Liver (tissue), 9 donors: Measurements from ENCODE around the gene TPPP3. TPM values are rescaled to one million over a fixed set of nuclear protein-coding genes. Genes with fewer than 3 reads are reported as not detected.

ENCODE experiments used
- DNase-seq: peaks from one replicate; pipeline ENCODE4 v3.0.0-alpha.2; 2017; ENCODE audit warnings: low spot score
- H3K27ac ChIP-seq, 2 donors: one replicate each; pipeline ENCODE4 v1.7.0; 2013; ENCODE audit warnings: inconsistent platforms in 2 of 2, low read length in 2 of 2, control low read depth in 1 of 2, low read depth in 1 of 2, mild to moderate bottlenecking in 1 of 2
- H3K27me3 ChIP-seq, 4 donors: one replicate each; pipeline versions ENCODE4 v1.6.1 to v1.7.0; 2013; ENCODE audit warnings: low read length in 3 of 4, inconsistent platforms in 1 of 4, mild to moderate bottlenecking in 1 of 4, moderate library complexity in 1 of 4; ENCODE audit not compliant: control insufficient read depth in 4 of 4, insufficient read depth in 4 of 4
- H3K36me3 ChIP-seq, 4 donors: one replicate each; pipeline versions ENCODE4 v1.6.1 to v1.7.0; 2013; ENCODE audit warnings: low read length in 3 of 4, mild to moderate bottlenecking in 3 of 4, low read depth in 1 of 4, moderate library complexity in 1 of 4; ENCODE audit not compliant: control insufficient read depth in 4 of 4, insufficient read depth in 3 of 4
- H3K4me1 ChIP-seq, 4 donors: one replicate each; pipeline versions ENCODE4 v1.6.1 to v1.7.0; 2013; ENCODE audit warnings: low read length in 3 of 4, mild to moderate bottlenecking in 3 of 4, moderate library complexity in 1 of 4; ENCODE audit not compliant: control insufficient read depth in 4 of 4, insufficient read depth in 4 of 4
- H3K4me3 ChIP-seq, 3 donors: one replicate each; pipeline versions ENCODE4 v1.6.1 to v1.7.0; 2013; ENCODE audit warnings: low read length in 3 of 3, control low read depth in 1 of 3, low read depth in 1 of 3, mild to moderate bottlenecking in 1 of 3
- H3K9ac ChIP-seq, 2 donors: one replicate each; pipeline ENCODE4 v1.7.0; 2013; ENCODE audit warnings: low read length in 2 of 2, mild to moderate bottlenecking in 2 of 2, moderate library complexity in 2 of 2, control low read depth in 1 of 2, low read depth in 1 of 2
- H3K9me3 ChIP-seq, 4 donors: one replicate each; pipeline versions ENCODE4 v1.6.1 to v1.7.0; 2013; ENCODE audit warnings: low read length in 3 of 4; ENCODE audit not compliant: control insufficient read depth in 4 of 4
- CTCF ChIP-seq: fragments of 150-350 bp; IDR thresholded peaks from 2 replicates; pipeline ENCODE4 v1.5.1; 2017; ENCODE audit warnings: improper control_type of control experiment, low read depth, low read length; ENCODE audit not compliant: missing input control
- FOXA1 ChIP-seq: IDR thresholded peaks from 2 replicates; pipeline ENCODE4 v1.6.1; 2016; ENCODE audit warnings: antibody characterized with exemption
- FOXA2 ChIP-seq: IDR thresholded peaks from 2 replicates; pipeline ENCODE4 v1.6.1; 2016; ENCODE audit warnings: antibody characterized with exemption
- HNF4A ChIP-seq, 2 donors: conservative IDR thresholded peaks; 2 replicates each; pipeline ENCODE4 v1.6.1; 2016; ENCODE audit warnings: antibody characterized with exemption in 2 of 2, mild to moderate bottlenecking in 2 of 2
- HNF4G ChIP-seq: IDR thresholded peaks from 2 replicates; pipeline ENCODE4 v1.6.1; 2016; ENCODE audit warnings: antibody characterized with exemption
- NR2F2 ChIP-seq: IDR thresholded peaks from 2 replicates; pipeline ENCODE4 v1.6.1; 2016; ENCODE audit warnings: antibody characterized with exemption
- RAD21 ChIP-seq, 2 donors: IDR thresholded peaks; 2 replicates each; pipeline ENCODE4 v1.6.1; 2016; ENCODE audit warnings: antibody characterized with exemption in 2 of 2, mild to moderate bottlenecking in 2 of 2
- RXRA ChIP-seq, 2 donors: IDR thresholded peaks; 2 replicates each; pipeline ENCODE4 v1.6.1; 2017 to 2018; ENCODE audit warnings: antibody characterized with exemption in 2 of 2, mild to moderate bottlenecking in 1 of 2
- ZBTB33 ChIP-seq: IDR thresholded peaks from 2 replicates; pipeline ENCODE4 v1.6.1; 2016; ENCODE audit warnings: antibody characterized with exemption
- WGBS: extraction: QIAGEN DNeasy Blood & Tissue Kit; methylation state at CpG from one replicate; pipeline ENCODE4 v1.1.7; 2013; 5-methylcytosine and 5-hydroxymethylcytosine counted together
- polyA plus RNA-seq, 2 donors: library from polyadenylated mRNA; stranded (reverse) in 1 of 2; unstranded in 1 of 2; fragments of 200-250 nt in 1 of 2; fragments of >200 nt in 1 of 2; fragmentation: Nextera tagmentation in 1 of 2; extraction: Ambion mirVana in 1 of 2; gene quantifications; one replicate each; pipeline versions ENCODE4 v1.2.1 to v1.2.3, GENCODE V29; 2013 to 2015
- total RNA-seq, 2 donors: library from RNA; depleted of rRNA; stranded (reverse); fragments of >200 nt; gene quantifications; one replicate each; pipeline ENCODE4 v1.2.3, GENCODE V29; 2014
- donor health status: healthy.
- donor health status: healthy.
- donor health status: healthy.
- donor health status: healthy.
- donor health status: healthy.

Gene TPPP3
- total and polyA plus RNA-seq, 4 donors = 0.28 to 0.84 (median 0.55) TPM

DNA sequence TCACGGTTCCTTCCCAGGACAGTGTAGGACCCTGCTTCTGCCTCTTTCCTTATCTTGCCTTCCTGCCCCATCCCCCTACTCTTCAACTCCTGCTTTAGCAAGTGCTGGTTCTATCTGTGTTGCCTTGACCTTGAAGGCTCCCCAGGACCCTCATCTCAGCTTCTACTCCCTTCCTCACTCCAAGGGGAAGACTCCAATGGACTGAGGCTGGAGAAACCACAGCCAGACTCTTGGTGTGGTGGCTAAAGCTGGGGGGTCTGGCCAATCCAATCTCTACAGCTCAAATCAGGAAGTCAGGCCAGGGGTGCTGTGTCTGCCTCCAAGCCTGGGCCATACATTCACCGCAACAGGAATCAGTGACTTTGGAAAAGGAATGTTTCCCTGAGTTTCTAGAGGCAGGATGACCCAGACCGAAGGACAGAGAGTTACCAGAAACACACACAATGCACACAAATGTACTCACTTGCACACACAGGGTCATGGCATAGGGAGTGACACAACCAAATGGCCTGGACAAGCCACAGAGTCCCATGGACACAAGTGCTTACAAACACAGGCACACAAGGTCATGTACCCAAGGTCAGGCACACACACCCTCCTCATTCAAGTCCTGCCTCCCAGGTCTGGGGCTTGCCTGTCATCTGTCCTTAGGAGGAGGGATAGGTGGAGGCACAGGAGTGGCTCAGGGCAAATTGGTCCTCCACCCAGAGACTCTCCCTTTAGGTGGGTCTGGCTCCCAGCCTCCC is 35.9 kb upstream of the TPPP3 start:
- H3K4me3 ChIP-seq = no peak overlapping the region
- no peaks in the 10 kb centered on the region for H3K36me3 ChIP-seq
- no peak for DNase-seq
- 88% methylated on average over 3 of the region's 3 CpGs for WGBS
- H3K27ac ChIP-seq = no peak overlapping the region
- no peaks in the 10 kb centered on the region for H3K9me3 ChIP-seq
- no peak overlapping the region for H3K9ac ChIP-seq
- H3K27me3 ChIP-seq = peaks cover 0 to 4% (median 0%) of the 10 kb centered on the region in 4 donors
- no peak for TF ChIP-seq NR2F2
- TF ChIP-seq CTCF = no peak
- TF ChIP-seq FOXA1 = no peak
- TF ChIP-seq HNF4G = no peak
- TF ChIP-seq FOXA2 = no peak
- no peak for TF ChIP-seq ZBTB33
- TF ChIP-seq RXRA (IDR thresholded peaks at IDR 0.05) = peak; percentile 34 to 44
- TF ChIP-seq RAD21 (IDR thresholded peaks at IDR 0.05) = no peak
- peak in 1 of 2 donors; percentile 7 for TF ChIP-seq HNF4A (conservative IDR thresholded peaks at IDR 0.05)
- peaks cover 13 to 42% (median 38%) of the 10 kb centered on the region in 4 donors for H3K4me1 ChIP-seq

DNA sequence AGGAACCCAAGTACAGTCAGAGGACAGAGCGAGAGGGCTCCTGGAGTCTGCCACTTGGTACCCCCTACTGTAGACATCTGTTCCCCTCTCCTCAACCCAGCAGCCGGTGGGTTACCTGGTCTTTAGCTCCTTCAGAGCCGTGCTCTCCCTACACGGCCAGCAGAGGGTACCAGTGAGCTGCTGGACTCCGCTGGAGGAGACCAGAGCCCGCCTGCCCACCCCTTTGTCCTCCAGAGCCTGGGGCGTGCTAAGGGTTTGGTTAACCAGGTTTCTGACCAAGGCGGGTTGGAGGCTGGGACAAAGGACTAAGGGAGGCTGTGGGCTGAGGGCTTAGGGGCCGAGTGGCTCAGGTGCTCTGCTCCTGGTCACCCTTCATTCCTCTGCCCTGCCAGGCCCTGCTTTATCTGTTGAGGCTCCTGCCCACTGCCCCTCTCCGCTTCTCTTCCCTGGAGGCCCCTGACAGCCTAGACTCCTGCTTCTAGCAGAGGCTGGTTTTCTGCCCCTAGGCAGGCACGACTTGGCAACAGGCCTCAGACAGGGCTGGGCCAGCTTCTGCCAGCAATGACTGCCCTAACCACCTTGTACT is 34.9 kb upstream of the TPPP3 start:
- Histone ChIP-seq H3K36me3 (no peaks in the 10 kb centered on the region), H3K4me1 (peaks cover 13 to 42% (median 38%) of the 10 kb centered on the region in 4 donors), H3K9ac (no peak overlapping the region), H3K27me3 (peaks cover 0 to 4% (median 0%) of the 10 kb centered on the region in 4 donors), H3K27ac (no peak overlapping the region), H3K4me3 (no peak overlapping the region), H3K9me3 (no peaks in the 10 kb centered on the region)
- TF ChIP-seq RAD21 (IDR thresholded peaks at IDR 0.05) = peak; percentile 91 to 93
- peak; percentile 76 for TF ChIP-seq CTCF
- no peak for TF ChIP-seq ZBTB33
- peak; percentile 73 for DNase-seq
- 15% methylated on average over 11 of the region's 11 CpGs for WGBS
